Neural progenitor cell (in vitro differentiated cells): ENCODE data around the gene SLC9A5. TPM values are rescaled to one million over a fixed set of nuclear protein-coding genes. Genes with fewer than 3 reads are reported as not detected.

Source experiments
- DNase-seq: peaks from one replicate; pipeline ENCODE4 v3.0.0-alpha.2; 2016; ENCODE audit warnings: low spot score
- H2AFZ ChIP-seq: fragments of 200-600 bp; sonication (generic); replicated peaks from 2 replicates; pipeline ENCODE4 v1.6.1; 2016; ENCODE audit warnings: antibody characterized with exemption
- H3F3A ChIP-seq: fragments of 200-600 bp; sonication (generic); 2 replicates; pipeline ENCODE4 v1.6.1; 2016; ENCODE audit warnings: antibody characterized with exemption, low read depth
- H3K27ac ChIP-seq: fragments of 200-600 bp; sonication (generic); 2 replicates; pipeline ENCODE4 v1.5.1; 2016; ENCODE audit warnings: mild to moderate bottlenecking
- H3K27me3 ChIP-seq: fragments of 200-600 bp; sonication (generic); 2 replicates; pipeline ENCODE4 v1.6.1; 2016; ENCODE audit warnings: mild to moderate bottlenecking, moderate library complexity
- H3K36me3 ChIP-seq: fragments of 200-600 bp; sonication (generic); 2 replicates; pipeline ENCODE4 v1.5.1; 2016
- H3K4me1 ChIP-seq: fragments of 200-600 bp; sonication (generic); 2 replicates; pipeline ENCODE4 v1.6.1; 2016; ENCODE audit warnings: mixed run types
- H3K4me2 ChIP-seq: fragments of 200-600 bp; sonication (generic); 2 replicates; pipeline ENCODE4 v1.6.1; 2016
- H3K4me3 ChIP-seq: fragments of 200-600 bp; sonication (generic); 2 replicates; pipeline ENCODE4 v1.5.1; 2016
- H3K79me2 ChIP-seq: fragments of 200-600 bp; sonication (generic); 2 replicates; pipeline ENCODE4 v1.6.1; 2016; ENCODE audit warnings: low read depth
- H3K9ac ChIP-seq: fragments of 200-600 bp; sonication (generic); 2 replicates; pipeline ENCODE4 v1.6.1; 2016
- H3K9me3 ChIP-seq: fragments of 200-600 bp; sonication (generic); 2 replicates; pipeline ENCODE4 v1.5.1; 2016; ENCODE audit warnings: low read depth
- H4K20me1 ChIP-seq: fragments of 200-600 bp; sonication (generic); 2 replicates; pipeline ENCODE4 v1.6.1; 2016; ENCODE audit warnings: low read depth
- H3K27ac Mint-ChIP-seq: 3 replicates; pipeline ENCODE4 v1.8.0; 2021; ENCODE audit warnings: mixed read lengths
- H3K27me3 Mint-ChIP-seq: 2 replicates; pipeline ENCODE4 v1.8.0; 2022; ENCODE audit warnings: low read depth, mild to moderate bottlenecking, inconsistent platforms, moderate library complexity, mixed read lengths; ENCODE audit not compliant: insufficient read depth
- H3K36me3 Mint-ChIP-seq: 3 replicates; pipeline ENCODE4 v1.8.0; 2021; ENCODE audit warnings: mixed read lengths
- H3K4me1 Mint-ChIP-seq: 3 replicates; pipeline ENCODE4 v1.8.0; 2021; ENCODE audit warnings: mixed read lengths
- H3K4me3 Mint-ChIP-seq: 3 replicates; pipeline ENCODE4 v1.8.0; 2021; ENCODE audit warnings: mild to moderate bottlenecking, moderate library complexity, mixed read lengths
- H3K9me3 Mint-ChIP-seq: 3 replicates; pipeline ENCODE4 v1.8.0; 2020; ENCODE audit warnings: mixed read lengths
- EZH2 ChIP-seq: fragments of 200-600 bp; sonication (generic); IDR thresholded peaks from 2 replicates; pipeline ENCODE4 v1.6.1; 2017; ENCODE audit warnings: antibody characterized with exemption, mild to moderate bottlenecking, moderate library complexity
- EZH2phosphoT487 ChIP-seq: fragments of 200-600 bp; sonication (generic); IDR thresholded peaks from 2 replicates; pipeline ENCODE4 v1.6.1; 2017; ENCODE audit warnings: antibody characterized with exemption
- total RNA-seq: library from RNA; depleted of rRNA; stranded (reverse); fragments of >200 nt; gene quantifications from 2 replicates; pipeline ENCODE4 v1.2.3, GENCODE V29; 2015; ENCODE audit warnings: low replicate concordance
- TF ChIP-seq, protein P1 (sequence below): fragments of 200-600 bp; sonication (generic); IDR thresholded peaks from 2 replicates; pipeline ENCODE4 v1.5.1; 2017; ENCODE audit warnings: antibody characterized with exemption, mild to moderate bottlenecking

SLC9A5 gene
- total RNA-seq, 1 donor from 2014 or later = 2.5 TPM

DNA sequence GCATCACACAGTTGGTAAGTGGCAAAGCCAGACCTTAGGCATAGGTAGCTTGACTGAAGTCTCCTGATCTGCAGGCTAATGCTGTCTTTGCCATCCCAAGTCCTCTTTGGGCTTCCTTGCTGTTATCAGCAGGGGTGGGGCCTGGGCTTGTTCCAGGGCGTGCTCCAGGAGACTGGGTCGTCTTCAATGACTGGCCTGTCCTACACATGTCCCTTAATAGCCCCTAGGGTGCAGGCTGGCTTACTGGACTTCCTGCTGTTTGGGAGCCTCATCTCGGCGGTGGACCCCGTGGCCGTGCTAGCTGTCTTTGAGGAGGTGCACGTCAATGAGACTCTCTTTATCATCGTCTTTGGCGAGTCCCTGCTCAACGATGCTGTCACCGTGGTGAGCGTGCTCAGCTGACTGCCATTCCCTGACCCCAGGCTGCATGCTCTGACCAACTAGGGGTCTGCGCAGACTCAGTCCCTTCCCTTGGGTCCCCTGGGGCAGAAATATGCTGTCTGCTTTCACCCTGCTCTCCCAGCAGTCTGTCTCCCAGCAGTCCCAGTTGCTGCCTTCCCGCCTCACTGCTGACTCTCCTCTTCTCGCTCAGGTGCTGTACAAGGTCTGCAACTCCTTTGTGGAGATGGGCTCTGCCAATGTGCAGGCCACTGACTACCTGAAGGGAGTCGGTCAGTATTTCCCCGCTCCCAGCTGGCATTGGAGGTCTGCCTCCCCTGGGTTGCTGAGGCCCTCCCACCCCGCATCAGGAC, 6.2 kb downstream of the SLC9A5 start:
- H3K9me3 Mint-ChIP-seq = no peaks in the 10 kb centered on the region
- peaks cover 6% of the 10 kb centered on the region for H3K27me3 Mint-ChIP-seq
- no peaks in the 10 kb centered on the region for H3K36me3 ChIP-seq
- H3K9ac ChIP-seq = no peak overlapping the region
- no peak overlapping the region for H3K27ac ChIP-seq
- peaks cover 12% of the 10 kb centered on the region for H3K27me3 ChIP-seq
- no peak for DNase-seq
- H3K4me3 Mint-ChIP-seq = no peak overlapping the region
- no peaks in the 10 kb centered on the region for H4K20me1 ChIP-seq
- no peaks in the 10 kb centered on the region for H3K9me3 ChIP-seq
- H3K27ac Mint-ChIP-seq = no peak overlapping the region
- H2AFZ ChIP-seq = no peak overlapping the region
- no peaks in the 10 kb centered on the region for H3K79me2 ChIP-seq
- H3K36me3 Mint-ChIP-seq = no peaks in the 10 kb centered on the region
- H3K4me1 ChIP-seq = peaks cover 2% of the 10 kb centered on the region
- H3K4me3 ChIP-seq = no peak overlapping the region
- H3K4me2 ChIP-seq = no peak overlapping the region
- TF ChIP-seq, protein P1, sequence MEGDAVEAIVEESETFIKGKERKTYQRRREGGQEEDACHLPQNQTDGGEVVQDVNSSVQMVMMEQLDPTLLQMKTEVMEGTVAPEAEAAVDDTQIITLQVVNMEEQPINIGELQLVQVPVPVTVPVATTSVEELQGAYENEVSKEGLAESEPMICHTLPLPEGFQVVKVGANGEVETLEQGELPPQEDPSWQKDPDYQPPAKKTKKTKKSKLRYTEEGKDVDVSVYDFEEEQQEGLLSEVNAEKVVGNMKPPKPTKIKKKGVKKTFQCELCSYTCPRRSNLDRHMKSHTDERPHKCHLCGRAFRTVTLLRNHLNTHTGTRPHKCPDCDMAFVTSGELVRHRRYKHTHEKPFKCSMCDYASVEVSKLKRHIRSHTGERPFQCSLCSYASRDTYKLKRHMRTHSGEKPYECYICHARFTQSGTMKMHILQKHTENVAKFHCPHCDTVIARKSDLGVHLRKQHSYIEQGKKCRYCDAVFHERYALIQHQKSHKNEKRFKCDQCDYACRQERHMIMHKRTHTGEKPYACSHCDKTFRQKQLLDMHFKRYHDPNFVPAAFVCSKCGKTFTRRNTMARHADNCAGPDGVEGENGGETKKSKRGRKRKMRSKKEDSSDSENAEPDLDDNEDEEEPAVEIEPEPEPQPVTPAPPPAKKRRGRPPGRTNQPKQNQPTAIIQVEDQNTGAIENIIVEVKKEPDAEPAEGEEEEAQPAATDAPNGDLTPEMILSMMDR = no peak
- no peak for TF ChIP-seq EZH2
- TF ChIP-seq EZH2phosphoT487 = no peak
- peaks cover 2% of the 10 kb centered on the region for H3K4me1 Mint-ChIP-seq
- H3F3A ChIP-seq = peaks cover 8% of the 10 kb centered on the region

DNA sequence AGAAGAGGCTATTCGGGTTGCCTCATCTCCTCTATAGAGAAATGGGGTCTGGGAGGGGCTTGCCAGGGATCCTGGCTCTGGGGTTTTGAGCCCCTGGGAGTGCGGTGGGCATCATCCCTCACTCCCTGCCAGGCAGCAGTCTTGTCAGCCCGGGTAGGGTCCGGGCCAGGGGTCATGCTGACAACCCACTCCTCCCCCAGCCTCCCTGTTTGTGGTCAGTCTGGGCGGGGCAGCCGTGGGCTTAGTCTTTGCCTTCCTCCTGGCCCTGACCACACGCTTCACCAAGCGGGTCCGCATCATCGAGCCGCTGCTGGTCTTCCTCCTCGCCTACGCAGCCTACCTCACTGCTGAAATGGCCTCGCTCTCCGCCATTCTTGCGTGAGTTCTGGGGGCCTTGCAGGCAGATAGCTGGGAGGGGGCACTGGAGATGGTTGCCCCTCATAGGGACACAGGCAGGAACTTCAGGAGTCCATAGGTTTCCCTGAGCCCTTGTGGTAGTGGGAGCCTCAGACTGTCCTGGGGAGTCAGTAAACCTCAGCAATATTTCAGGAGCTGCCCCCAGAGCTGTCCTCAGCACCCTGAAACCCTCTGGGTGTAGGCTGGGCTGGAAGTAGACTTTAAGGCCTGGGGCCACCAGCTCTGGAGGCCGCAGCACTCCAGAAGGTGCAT, 6.9 kb downstream of the SLC9A5 start:
- peaks cover 3% of the 10 kb centered on the region for H3K4me1 Mint-ChIP-seq
- no peaks in the 10 kb centered on the region for H3K9me3 Mint-ChIP-seq
- Histone ChIP-seq H2AFZ (no peak overlapping the region), H3K27me3 (peaks cover 5% of the 10 kb centered on the region), H3K27ac (no peak overlapping the region), H3F3A (peaks cover under 1% of the 10 kb centered on the region), H3K79me2 (no peaks in the 10 kb centered on the region), H3K4me3 (no peak overlapping the region), H3K9ac (no peak overlapping the region), H3K4me2 (no peak overlapping the region), H3K36me3 (no peaks in the 10 kb centered on the region), H3K9me3 (no peaks in the 10 kb centered on the region), H3K4me1 (no peaks in the 10 kb centered on the region), H4K20me1 (no peaks in the 10 kb centered on the region)
- H3K4me3 Mint-ChIP-seq = no peak overlapping the region
- no peaks in the 10 kb centered on the region for H3K36me3 Mint-ChIP-seq
- no peak for TF ChIP-seq EZH2
- TF ChIP-seq, protein P1 = no peak
- TF ChIP-seq EZH2phosphoT487 = no peak
- peaks cover 3% of the 10 kb centered on the region for H3K27me3 Mint-ChIP-seq
- H3K27ac Mint-ChIP-seq = no peak overlapping the region
- no peak for DNase-seq

DNA sequence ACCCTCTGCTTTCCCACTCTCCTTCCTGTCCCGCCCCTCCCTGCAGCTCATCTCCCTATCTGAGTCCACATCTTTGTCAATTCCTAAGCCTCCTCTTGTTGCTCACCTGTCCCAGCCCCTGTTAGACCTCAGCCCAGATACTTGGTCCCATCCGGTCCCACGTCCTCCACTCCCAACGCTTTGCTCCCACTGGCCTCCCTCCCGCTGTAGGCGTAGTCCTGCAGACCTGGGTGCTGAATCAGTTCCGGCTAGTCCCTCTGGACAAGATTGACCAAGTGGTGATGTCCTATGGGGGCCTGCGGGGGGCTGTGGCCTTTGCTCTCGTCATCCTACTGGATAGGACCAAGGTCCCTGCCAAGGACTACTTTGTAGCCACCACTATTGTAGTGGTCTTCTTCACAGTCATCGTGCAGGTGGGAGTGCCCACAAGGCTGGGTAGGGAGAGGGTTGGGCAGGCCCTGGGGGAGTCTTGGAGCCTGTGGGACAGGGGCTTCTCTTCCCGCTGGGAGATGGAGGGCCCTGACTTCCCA, 8.0 kb downstream of the SLC9A5 start:
- Mint-ChIP-seq H3K4me1 (peaks cover 5% of the 10 kb centered on the region), H3K4me3 (no peak overlapping the region), H3K9me3 (no peaks in the 10 kb centered on the region), H3K27me3 (peaks cover 2% of the 10 kb centered on the region), H3K36me3 (no peaks in the 10 kb centered on the region), H3K27ac (no peak overlapping the region)
- Histone ChIP-seq H3K9me3 (no peaks in the 10 kb centered on the region), H3K79me2 (no peaks in the 10 kb centered on the region), H3F3A (no peaks in the 10 kb centered on the region), H3K4me2 (no peak overlapping the region), H3K36me3 (no peaks in the 10 kb centered on the region), H3K9ac (no peak overlapping the region), H3K4me1 (no peaks in the 10 kb centered on the region), H3K27ac (no peak overlapping the region), H4K20me1 (no peaks in the 10 kb centered on the region), H2AFZ (no peak overlapping the region), H3K4me3 (no peak overlapping the region), H3K27me3 (no peaks in the 10 kb centered on the region)
- no peak for TF ChIP-seq EZH2phosphoT487
- no peak for TF ChIP-seq EZH2
- TF ChIP-seq, protein P1 = no peak
- DNase-seq = no peak
